ENCODE results near the gene PHC2. TPM values are rescaled to one million over a fixed set of nuclear protein-coding genes. Genes with fewer than 3 reads are reported as not detected.

Gene PHC2
- total RNA-seq, 1 experiment from 2014 or later: 9.4 TPM

DNA sequence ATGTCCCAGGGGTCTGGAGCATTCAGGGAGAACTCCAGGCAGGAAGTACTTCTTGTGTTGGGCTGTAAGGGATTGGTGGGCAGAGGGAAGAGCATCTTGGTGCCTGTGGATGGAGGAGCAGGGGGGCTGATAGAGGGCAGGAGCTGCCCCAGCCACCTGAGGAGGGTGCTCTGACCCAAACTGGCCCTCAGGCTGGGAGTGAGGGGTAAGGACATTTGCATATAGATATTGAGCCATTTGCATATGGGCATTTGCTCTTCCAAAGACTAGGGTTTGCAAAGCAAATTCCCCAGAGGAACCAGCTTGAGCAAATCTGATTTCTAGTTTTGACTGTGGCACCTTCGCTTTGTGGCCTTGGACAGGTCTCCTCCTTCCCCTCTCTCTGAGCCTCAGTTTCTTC, 156.4 kb downstream of the PHC2 start:
- H3K4me1 ChIP-seq (ENCODE audit: insufficient read depth, low read length): peaks cover 4% of the 10 kb centered on the region; the same call in 1 of the 2 replicates
- H3K14ac ChIP-seq (ENCODE audit: insufficient read depth, low read length): no peak overlapping the region
- H2AFZ ChIP-seq (ENCODE audit: low read length): no peak overlapping the region
- H3K9me3 Mint-ChIP-seq: no peaks in the 10 kb centered on the region
- no peak overlapping the region for H4K5ac ChIP-seq (ENCODE audit: insufficient read length, low read depth, low read length)
- no peak overlapping the region for H3K27ac Mint-ChIP-seq
- no peaks in the 10 kb centered on the region for H3K27me3 ChIP-seq (ENCODE audit: insufficient read depth, low read length)
- no peak overlapping the region for H3K27ac ChIP-seq (ENCODE audit: insufficient read length, low read depth, low read length)
- H4K8ac ChIP-seq (replicated peaks; ENCODE audit: insufficient read length, low read depth, low read length): no peak overlapping the region
- H2BK12ac ChIP-seq (ENCODE audit: insufficient read length, low read depth, low read length): no peak overlapping the region
- peaks cover 26 to 28% of the 10 kb centered on the region in 2 experiments for H3K4me1 Mint-ChIP-seq
- H2BK20ac ChIP-seq (ENCODE audit: low read depth, low read length, poor library complexity, severe bottlenecking): no peak overlapping the region
- H3K56ac ChIP-seq (ENCODE audit: insufficient read length, low read depth, low read length): no peak overlapping the region
- H3T11ph ChIP-seq (ENCODE audit: low read length): no peak overlapping the region
- peaks cover 3 to 29% (median 15%) of the 10 kb centered on the region in 3 experiments for H3K36me3 Mint-ChIP-seq (ENCODE audit: insufficient read depth in 1 of 3, low read depth in 3 of 3)
- H3K4me3 Mint-ChIP-seq: no peak overlapping the region
- H3K27me3 Mint-ChIP-seq (ENCODE audit: low read depth): no peaks in the 10 kb centered on the region
- H2BK120ac ChIP-seq (ENCODE audit: low read depth, low read length, poor library complexity, severe bottlenecking): no peak overlapping the region
- no peaks in the 10 kb centered on the region for H3K79me2 ChIP-seq (ENCODE audit: insufficient read depth, low read length)
- H2BK5ac ChIP-seq (ENCODE audit: insufficient read length, low read length): no peak overlapping the region
- no peak overlapping the region for H2BK15ac ChIP-seq (ENCODE audit: low read depth, low read length)
- H2AK5ac ChIP-seq (ENCODE audit: insufficient read length, low read length): no peak overlapping the region
- H3K23ac ChIP-seq (ENCODE audit: insufficient read length, low read depth, low read length): no peak overlapping the region
- no CpG with 5 or more reads among the region's 1 CpG for WGBS (ENCODE audit: extremely low coverage, insufficient read length, low lambda C conversion rate)
- no peak overlapping the region for H3K4me2 ChIP-seq (ENCODE audit: insufficient read depth, insufficient read length, low read length)
- H3K9ac ChIP-seq (ENCODE audit: extremely low read depth, insufficient read length, low read length): no peak overlapping the region
- H3K18ac ChIP-seq (ENCODE audit: insufficient read length, low read depth, low read length): no peak overlapping the region
- H3K23me2 ChIP-seq (ENCODE audit: insufficient read length, low read depth, low read length, poor library complexity, severe bottlenecking): no peaks in the 10 kb centered on the region
- TF ChIP-seq, protein P1, sequence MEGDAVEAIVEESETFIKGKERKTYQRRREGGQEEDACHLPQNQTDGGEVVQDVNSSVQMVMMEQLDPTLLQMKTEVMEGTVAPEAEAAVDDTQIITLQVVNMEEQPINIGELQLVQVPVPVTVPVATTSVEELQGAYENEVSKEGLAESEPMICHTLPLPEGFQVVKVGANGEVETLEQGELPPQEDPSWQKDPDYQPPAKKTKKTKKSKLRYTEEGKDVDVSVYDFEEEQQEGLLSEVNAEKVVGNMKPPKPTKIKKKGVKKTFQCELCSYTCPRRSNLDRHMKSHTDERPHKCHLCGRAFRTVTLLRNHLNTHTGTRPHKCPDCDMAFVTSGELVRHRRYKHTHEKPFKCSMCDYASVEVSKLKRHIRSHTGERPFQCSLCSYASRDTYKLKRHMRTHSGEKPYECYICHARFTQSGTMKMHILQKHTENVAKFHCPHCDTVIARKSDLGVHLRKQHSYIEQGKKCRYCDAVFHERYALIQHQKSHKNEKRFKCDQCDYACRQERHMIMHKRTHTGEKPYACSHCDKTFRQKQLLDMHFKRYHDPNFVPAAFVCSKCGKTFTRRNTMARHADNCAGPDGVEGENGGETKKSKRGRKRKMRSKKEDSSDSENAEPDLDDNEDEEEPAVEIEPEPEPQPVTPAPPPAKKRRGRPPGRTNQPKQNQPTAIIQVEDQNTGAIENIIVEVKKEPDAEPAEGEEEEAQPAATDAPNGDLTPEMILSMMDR (conservative IDR thresholded peaks at IDR 0.05): no peak
- H4K20me1 ChIP-seq (ENCODE audit: control insufficient read depth, insufficient read depth, insufficient read length): no peaks in the 10 kb centered on the region
- no peak overlapping the region for H4K91ac ChIP-seq (ENCODE audit: insufficient read length, low read depth, low read length)
- H3K79me1 ChIP-seq (ENCODE audit: insufficient read depth, low read depth, low read length, poor library complexity, severe bottlenecking): no peaks in the 10 kb centered on the region
- H3K9me3 ChIP-seq (ENCODE audit: control insufficient read depth, low read depth, low read length): no peaks in the 10 kb centered on the region
- no peak overlapping the region for H3K4ac ChIP-seq (ENCODE audit: low read depth, low read length)
- DNase-seq: no peak

Data from H9 (cell line).